Suprapubic skin (tissue), 4 donors: ENCODE results near the gene NAA15. TPM values are rescaled to one million over a fixed set of nuclear protein-coding genes. Genes with fewer than 3 reads are reported as not detected.
"Not testable (repeated sequence)": the region's sequence is repeated elsewhere in the genome, so short reads cannot be mapped to it uniquely, and the experiment has no call there.

ENCODE experiments used
- DNase-seq, 2 donors: peaks; one replicate each; pipeline ENCODE4 v3.0.0-alpha.2; 2019; ENCODE audit warnings: low spot score in 2 of 2
- H3K27ac ChIP-seq: fragments of 200-600 bp; sonication (generic); one replicate; pipeline ENCODE4 v1.5.1; 2019
- H3K27me3 ChIP-seq: fragments of 200-600 bp; sonication (generic); one replicate; pipeline ENCODE4 v1.5.1; 2019
- H3K36me3 ChIP-seq: fragments of 200-600 bp; sonication (generic); one replicate; pipeline ENCODE4 v1.5.1; 2019
- H3K4me1 ChIP-seq: fragments of 200-600 bp; sonication (generic); one replicate; pipeline ENCODE4 v1.5.1; 2019
- H3K4me3 ChIP-seq: fragments of 200-600 bp; sonication (generic); one replicate; pipeline ENCODE4 v1.5.1; 2019; ENCODE audit warnings: mild to moderate bottlenecking
- H3K9me3 ChIP-seq: fragments of 200-600 bp; sonication (generic); one replicate; pipeline ENCODE4 v1.5.1; 2019
- EP300 ChIP-seq: sonication (generic); formaldehyde crosslinking; IDR thresholded peaks from one replicate; pipeline ENCODE4 v1.6.1; 2017; ENCODE audit warnings: antibody characterized with exemption
- POLR2A ChIP-seq, 2 donors: fragments of 450-650 bp; IDR thresholded peaks; one replicate each; pipeline ENCODE4 v1.6.1; 2017; ENCODE audit warnings: antibody characterized with exemption in 2 of 2, mild to moderate bottlenecking in 2 of 2, moderate library complexity in 2 of 2
- POLR2AphosphoS5 ChIP-seq, 3 donors: sonication (generic); formaldehyde crosslinking; IDR thresholded peaks; one replicate each; pipeline ENCODE4 v1.6.1; 2017; ENCODE audit warnings: antibody characterized with exemption in 3 of 3
- WGBS: methylation state at CpG from one replicate; pipeline ENCODE4 v1.1.5; 2018; 5-methylcytosine and 5-hydroxymethylcytosine counted together
- total RNA-seq, 4 donors: library from RNA; depleted of rRNA; stranded (reverse); fragments of >200 nt; gene quantifications; one replicate each; pipeline ENCODE4 v1.1.0, GENCODE V29; 2016
- TF ChIP-seq, protein P1 (sequence below), 2 donors: fragments of 200-600 bp in 1 of 2; fragments of 450-650 bp in 1 of 2; sonication (generic) in 1 of 2; IDR thresholded peaks; one replicate each; pipeline ENCODE4 v1.5.1; 2016 to 2019; ENCODE audit warnings: antibody characterized with exemption in 2 of 2, mild to moderate bottlenecking in 1 of 2, moderate library complexity in 1 of 2

Gene NAA15
- total RNA-seq, 4 donors from 2014 or later: 26.5 to 41.8 (median 27.8) TPM

DNA sequence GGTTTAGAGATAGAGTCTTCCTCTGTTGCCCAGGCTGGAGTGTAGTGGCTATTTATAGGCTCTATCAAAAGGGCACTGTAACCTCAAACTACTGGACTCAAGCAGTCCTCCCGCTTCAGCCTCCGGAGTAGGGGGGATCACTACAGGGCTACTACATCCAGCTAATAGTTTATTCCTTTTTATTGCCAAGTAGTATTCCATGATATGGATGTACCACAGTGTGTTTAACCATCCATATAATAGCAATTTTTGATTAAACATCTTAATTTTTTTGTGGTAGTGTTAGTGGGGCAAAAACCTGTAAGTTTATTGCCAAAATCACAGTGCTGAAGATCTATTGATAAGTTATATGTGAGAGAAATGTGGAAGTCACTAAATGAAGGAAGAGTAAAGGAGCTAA, 3.6 kb downstream of the NAA15 start:
- WGBS: 97% methylated on average over 2 of the region's 2 CpGs
- no peak for DNase-seq
- Histone ChIP-seq H3K4me3 (no peak overlapping the region), H3K9me3 (no peaks in the 10 kb centered on the region), H3K27ac (no peak overlapping the region), H3K36me3 (no peaks in the 10 kb centered on the region), H3K4me1 (peaks cover 27% of the 10 kb centered on the region), H3K27me3 (no peaks in the 10 kb centered on the region)
- TF ChIP-seq, protein P1, sequence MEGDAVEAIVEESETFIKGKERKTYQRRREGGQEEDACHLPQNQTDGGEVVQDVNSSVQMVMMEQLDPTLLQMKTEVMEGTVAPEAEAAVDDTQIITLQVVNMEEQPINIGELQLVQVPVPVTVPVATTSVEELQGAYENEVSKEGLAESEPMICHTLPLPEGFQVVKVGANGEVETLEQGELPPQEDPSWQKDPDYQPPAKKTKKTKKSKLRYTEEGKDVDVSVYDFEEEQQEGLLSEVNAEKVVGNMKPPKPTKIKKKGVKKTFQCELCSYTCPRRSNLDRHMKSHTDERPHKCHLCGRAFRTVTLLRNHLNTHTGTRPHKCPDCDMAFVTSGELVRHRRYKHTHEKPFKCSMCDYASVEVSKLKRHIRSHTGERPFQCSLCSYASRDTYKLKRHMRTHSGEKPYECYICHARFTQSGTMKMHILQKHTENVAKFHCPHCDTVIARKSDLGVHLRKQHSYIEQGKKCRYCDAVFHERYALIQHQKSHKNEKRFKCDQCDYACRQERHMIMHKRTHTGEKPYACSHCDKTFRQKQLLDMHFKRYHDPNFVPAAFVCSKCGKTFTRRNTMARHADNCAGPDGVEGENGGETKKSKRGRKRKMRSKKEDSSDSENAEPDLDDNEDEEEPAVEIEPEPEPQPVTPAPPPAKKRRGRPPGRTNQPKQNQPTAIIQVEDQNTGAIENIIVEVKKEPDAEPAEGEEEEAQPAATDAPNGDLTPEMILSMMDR (IDR thresholded peaks at IDR 0.05): no peak
- TF ChIP-seq POLR2AphosphoS5 (IDR thresholded peaks at IDR 0.05) (no peak), EP300 (no peak), POLR2A (IDR thresholded peaks at IDR 0.05) (no peak)

DNA sequence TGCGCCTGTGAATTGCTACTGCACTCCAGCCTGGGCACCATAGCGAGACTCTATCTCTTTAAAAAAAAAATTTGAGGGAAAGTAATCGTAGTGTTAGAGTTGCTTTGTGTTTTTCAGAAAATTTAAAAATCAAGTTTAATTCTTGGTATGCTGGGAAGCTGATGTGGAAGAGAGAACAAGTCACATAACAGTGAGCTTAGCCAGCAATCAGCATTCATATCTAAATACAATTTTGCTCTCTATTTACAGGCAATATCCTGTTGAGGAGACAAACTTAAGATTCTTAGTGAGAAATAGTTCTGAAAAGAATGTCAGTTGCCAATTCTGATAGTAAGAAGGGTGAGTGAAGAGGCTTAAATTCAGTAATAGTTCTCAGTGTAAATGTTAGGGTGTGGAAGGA, 10.6 kb downstream of the NAA15 start:
- no peak for DNase-seq
- Histone ChIP-seq H3K36me3 (no peaks in the 10 kb centered on the region), H3K4me1 (peaks cover 27% of the 10 kb centered on the region), H3K4me3 (no peak overlapping the region), H3K27me3 (no peaks in the 10 kb centered on the region), H3K27ac (no peak overlapping the region), H3K9me3 (no peaks in the 10 kb centered on the region)
- WGBS: 71% methylated on average over 3 of the region's 3 CpGs
- TF ChIP-seq, protein P1 (IDR thresholded peaks at IDR 0.05): no peak
- TF ChIP-seq EP300 (no peak), POLR2AphosphoS5 (IDR thresholded peaks at IDR 0.05) (no peak), POLR2A (IDR thresholded peaks at IDR 0.05) (no peak)

DNA sequence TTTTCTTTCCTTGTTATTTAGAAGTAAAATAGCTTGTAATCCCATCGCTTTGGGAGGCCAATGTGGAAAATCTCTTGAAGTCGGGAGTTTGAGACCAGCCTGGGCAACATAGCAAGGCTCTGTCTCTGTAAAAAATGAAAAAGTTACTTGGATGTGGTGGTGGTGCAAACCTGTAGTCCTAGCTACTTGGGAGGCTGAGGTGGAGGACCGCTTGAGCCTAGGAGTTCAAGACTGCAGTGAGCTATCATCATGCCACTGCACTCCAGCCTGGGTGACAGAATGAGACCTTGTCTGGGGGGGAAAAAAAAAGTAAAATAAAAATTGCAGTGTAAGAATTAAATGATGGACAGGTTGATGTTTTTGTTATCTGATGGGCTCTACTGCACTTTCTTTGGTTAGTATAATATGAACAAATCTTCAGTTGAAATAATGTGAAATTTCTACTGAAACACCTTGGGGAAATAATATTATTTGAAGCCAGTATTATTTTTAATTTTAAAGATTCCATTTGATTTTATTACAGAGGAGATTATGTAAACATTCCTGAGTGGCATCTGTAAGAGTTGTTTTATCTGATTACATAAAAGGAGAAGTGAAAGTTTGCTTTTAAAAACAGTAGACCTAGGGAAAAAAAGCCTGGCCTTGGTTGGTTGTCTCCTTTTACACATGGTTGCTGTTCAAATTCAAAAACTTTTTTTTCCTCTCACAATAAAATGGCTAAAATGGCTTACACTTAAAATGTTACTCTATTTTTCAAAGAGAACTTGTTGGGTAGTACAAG, 11.4 kb downstream of the NAA15 start:
- no peak for TF ChIP-seq EP300
- no peak for TF ChIP-seq POLR2AphosphoS5 (IDR thresholded peaks at IDR 0.05)
- TF ChIP-seq, protein P1 (IDR thresholded peaks at IDR 0.05): no peak
- no peak for TF ChIP-seq POLR2A (IDR thresholded peaks at IDR 0.05)
- no peaks in the 10 kb centered on the region for H3K9me3 ChIP-seq

DNA sequence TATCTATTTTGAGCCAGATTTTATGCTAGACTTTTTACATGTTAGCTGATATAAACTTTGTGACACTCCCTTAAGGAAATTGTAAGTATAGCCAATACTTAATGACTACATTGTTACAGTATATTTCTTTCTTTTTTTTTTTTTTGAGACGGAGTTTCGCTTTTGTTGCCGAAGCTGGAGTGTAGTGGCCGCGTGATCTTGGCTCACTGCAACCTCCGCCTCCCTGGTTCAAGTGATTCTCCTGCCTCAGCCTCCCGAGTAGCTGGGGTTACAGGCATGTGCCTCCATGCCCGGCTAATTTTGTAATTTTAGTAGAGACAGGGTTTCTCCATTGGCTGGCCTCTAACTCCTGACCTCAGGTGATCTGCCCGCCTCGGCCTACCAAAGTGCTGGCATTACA, 12.1 kb downstream of the NAA15 start:
- not testable (repeated sequence) for H3K9me3 ChIP-seq, H3K27ac ChIP-seq, H3K27me3 ChIP-seq, H3K36me3 ChIP-seq, DNase-seq, H3K4me3 ChIP-seq
- peaks cover 29% of the 10 kb centered on the region for H3K4me1 ChIP-seq
- 80% methylated on average over 10 of the region's 10 CpGs for WGBS

More for the DNA sequence above, 11.4 kb downstream of the NAA15 start:
- Histone ChIP-seq H3K4me1 (peaks cover 29% of the 10 kb centered on the region), H3K27me3 (no peaks in the 10 kb centered on the region), H3K27ac (no peak overlapping the region), H3K36me3 (no peaks in the 10 kb centered on the region), H3K4me3 (no peak overlapping the region)
- DNase-seq: no peak
- 94% methylated on average over 3 of the region's 3 CpGs for WGBS

DNA sequence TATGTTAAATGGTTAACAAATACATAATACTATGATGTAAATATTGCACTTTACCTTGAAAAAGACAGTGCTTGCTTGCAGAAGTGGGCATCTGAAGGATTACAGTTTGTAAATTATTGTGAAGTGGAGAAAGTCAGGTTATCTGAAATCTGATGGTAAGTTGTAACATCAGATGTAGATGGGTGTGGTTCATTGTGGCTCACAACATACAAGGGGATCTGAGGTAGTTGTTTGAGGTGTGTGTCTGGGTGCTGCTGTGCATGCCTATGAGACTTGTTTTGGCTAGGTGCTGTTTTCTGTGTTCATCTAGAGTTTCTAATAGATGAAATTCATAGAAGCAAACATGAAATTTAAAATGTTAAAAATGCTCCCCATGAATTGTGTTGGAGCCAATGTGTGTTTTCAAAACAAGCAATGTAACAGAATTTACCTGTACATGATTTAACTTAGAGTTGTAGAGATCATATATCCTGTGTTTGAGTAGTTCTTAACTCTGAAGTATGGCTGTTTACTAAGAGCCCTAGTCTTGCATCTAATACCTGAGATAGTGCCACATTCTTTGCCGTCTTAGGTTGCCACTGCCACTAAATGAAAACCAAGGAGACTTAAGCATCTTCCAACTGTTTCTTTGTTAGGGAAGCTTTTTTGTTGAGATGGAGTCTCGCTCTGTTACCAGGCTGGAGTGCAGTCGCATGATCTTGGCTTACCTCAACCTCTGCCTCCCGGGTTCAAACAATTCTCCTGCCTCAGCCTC, 12.9 kb downstream of the NAA15 start:
- Histone ChIP-seq H3K27me3 (no peaks in the 10 kb centered on the region), H3K4me1 (peaks cover 29% of the 10 kb centered on the region), H3K4me3 (no peak overlapping the region), H3K27ac (no peak overlapping the region), H3K36me3 (no peaks in the 10 kb centered on the region), H3K9me3 (no peaks in the 10 kb centered on the region)
- 97% methylated on average over 4 of the region's 4 CpGs for WGBS
- TF ChIP-seq POLR2AphosphoS5 (IDR thresholded peaks at IDR 0.05) (no peak), POLR2A (IDR thresholded peaks at IDR 0.05) (no peak), EP300 (no peak)
- TF ChIP-seq, protein P1 (IDR thresholded peaks at IDR 0.05): no peak
- DNase-seq: no peak
